ENCODE results near the gene ARHGAP26.

- no peak for TF ChIP-seq CTCF (IDR thresholded peaks at IDR 0.05)
- no peak for TF ChIP-seq POLR2A (IDR thresholded peaks at IDR 0.05)
These were observed 140.0 kb downstream of the ARHGAP26 start for GRCh38 chr5:142910128-142910527.
